Measurements from ENCODE around the gene PUS1.

DNA sequence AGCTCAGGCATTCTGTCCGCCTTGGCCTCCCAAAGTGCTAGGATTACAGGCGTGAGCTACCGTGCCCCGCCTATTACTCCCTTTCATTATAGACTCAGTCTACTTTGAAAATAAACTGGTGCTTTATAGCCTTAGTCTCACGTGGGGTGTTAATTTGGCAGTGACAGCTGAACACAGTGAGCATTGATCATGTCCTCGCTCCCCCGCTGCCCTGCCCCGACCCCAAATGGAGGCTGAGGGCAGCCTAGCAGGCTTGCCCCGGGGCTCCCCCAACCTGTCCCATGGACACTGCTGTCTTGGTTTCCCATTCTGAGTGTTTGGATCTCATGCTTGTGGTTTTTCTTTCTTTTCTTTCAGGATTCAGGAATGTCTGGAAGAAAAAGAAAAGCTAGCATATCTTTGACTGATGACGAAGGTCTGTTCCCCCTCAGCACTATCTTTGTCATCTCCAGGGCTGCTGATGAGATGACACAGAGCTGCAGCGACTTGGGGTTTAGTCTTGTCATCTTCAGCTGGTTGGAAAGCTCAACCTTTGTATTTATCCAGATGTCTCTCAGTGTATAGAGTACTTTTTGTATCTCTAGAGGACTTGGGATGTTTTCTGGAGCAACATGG lies 62.8 kb downstream of the PUS1 start:
- TF ChIP-seq, protein P1, sequence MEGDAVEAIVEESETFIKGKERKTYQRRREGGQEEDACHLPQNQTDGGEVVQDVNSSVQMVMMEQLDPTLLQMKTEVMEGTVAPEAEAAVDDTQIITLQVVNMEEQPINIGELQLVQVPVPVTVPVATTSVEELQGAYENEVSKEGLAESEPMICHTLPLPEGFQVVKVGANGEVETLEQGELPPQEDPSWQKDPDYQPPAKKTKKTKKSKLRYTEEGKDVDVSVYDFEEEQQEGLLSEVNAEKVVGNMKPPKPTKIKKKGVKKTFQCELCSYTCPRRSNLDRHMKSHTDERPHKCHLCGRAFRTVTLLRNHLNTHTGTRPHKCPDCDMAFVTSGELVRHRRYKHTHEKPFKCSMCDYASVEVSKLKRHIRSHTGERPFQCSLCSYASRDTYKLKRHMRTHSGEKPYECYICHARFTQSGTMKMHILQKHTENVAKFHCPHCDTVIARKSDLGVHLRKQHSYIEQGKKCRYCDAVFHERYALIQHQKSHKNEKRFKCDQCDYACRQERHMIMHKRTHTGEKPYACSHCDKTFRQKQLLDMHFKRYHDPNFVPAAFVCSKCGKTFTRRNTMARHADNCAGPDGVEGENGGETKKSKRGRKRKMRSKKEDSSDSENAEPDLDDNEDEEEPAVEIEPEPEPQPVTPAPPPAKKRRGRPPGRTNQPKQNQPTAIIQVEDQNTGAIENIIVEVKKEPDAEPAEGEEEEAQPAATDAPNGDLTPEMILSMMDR (IDR thresholded peaks at IDR 0.05): no peak
- no peak for TF ChIP-seq POLR2A (IDR thresholded peaks at IDR 0.05; ENCODE audit: low read depth)
- no peak for TF ChIP-seq POLR2AphosphoS5 (IDR thresholded peaks at IDR 0.05)

Data from esophagus muscularis mucosa (tissue), 3 donors.